HG03378 (cell line): ENCODE results near the gene MRPL55.

ENCODE experiments used
- ATAC-seq: cut with Tn5 transposase; IDR thresholded peaks from one replicate; pipeline ENCODE4 v1.9.1; 2021; ENCODE audit warnings: mild to moderate bottlenecking, moderate library complexity; ENCODE audit not compliant: unreplicated experiment

MRPL55 gene

DNA sequence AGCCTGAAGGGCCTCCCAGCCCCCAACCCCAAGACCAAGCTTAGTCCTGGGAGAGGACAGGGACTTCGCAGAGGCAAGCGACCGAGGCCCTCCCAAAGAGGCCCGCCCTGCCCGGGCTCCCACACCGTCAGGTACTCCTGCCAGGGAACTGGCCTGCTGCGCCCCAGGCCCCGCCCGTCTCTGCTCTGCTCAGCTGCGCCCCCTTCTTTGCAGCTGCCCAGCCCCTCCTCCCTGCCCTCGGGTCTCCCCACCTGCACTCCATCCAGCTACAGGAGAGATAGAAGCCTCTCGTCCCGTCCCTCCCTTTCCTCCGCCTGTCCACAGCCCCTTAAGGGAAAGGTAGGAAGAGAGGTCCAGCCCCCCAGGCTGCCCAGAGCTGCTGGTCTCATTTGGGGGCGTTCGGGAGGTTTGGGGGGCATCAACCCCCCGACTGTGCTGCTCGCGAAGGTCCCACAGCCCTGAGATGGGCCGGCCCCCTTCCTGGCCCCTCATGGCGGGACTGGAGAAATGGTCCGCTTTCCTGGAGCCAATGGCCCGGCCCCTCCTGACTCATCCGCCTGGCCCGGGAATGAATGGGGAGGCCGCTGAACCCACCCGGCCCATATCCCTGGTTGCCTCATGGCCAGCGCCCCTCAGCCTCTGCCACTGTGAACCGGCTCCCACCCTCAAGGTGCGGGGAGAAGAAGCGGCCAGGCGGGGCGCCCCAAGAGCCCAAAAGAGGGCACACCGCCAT, 48.5 kb downstream of the MRPL55 start:
- ATAC-seq, result no peak

DNA sequence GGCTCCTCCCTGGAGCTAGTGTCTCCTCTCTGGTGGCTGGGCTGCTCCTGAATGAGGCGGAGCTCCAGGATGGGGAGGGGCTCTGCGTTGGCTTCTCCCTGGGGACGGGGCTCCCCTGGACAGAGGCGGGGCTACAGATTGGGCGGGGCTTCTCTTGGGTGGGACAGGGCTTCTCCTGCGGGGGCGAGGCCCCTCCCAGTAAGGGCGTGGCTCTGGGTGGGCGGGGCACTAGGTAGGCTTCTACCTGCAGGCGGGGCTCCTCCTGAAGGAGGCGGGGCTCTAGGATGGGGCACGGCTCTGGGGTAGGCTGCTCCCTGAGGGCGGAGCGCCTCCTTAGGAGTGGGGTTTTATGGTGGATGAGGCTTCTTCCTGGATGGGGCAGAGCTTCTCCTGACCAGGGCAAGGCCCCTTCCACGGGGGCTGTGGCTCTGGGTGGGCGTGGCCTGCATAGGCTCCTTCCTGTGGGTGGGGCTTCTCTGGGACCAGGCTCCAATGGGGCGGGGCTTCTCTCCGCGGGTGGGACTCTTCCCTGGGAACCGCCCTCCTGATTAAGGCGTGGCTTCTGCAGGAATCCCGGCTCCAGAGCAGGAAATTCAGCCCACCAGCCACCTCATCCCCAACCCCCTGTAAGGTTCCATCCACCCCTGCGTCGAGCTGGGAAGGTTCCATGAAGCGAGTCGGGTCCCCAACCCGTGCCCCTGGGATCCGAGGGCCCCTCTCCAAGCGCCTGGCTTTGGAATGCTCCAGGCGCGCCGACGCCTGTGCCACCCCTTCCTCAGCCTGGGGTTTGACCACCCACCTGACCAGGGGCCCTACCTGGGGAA, 49.3 kb downstream of the MRPL55 start:
- no peak for ATAC-seq

DNA sequence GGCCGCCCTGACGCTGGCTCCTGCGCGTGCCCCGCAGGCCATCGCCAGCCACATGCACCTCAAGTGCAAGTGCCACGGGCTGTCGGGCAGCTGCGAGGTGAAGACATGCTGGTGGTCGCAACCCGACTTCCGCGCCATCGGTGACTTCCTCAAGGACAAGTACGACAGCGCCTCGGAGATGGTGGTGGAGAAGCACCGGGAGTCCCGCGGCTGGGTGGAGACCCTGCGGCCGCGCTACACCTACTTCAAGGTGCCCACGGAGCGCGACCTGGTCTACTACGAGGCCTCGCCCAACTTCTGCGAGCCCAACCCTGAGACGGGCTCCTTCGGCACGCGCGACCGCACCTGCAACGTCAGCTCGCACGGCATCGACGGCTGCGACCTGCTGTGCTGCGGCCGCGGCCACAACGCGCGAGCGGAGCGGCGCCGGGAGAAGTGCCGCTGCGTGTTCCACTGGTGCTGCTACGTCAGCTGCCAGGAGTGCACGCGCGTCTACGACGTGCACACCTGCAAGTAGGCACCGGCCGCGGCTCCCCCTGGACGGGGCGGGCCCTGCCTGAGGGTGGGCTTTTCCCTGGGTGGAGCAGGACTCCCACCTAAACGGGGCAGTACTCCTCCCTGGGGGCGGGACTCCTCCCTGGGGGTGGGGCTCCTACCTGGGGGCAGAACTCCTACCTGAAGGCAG, 50.0 kb downstream of the MRPL55 start:
- no peak for ATAC-seq

DNA sequence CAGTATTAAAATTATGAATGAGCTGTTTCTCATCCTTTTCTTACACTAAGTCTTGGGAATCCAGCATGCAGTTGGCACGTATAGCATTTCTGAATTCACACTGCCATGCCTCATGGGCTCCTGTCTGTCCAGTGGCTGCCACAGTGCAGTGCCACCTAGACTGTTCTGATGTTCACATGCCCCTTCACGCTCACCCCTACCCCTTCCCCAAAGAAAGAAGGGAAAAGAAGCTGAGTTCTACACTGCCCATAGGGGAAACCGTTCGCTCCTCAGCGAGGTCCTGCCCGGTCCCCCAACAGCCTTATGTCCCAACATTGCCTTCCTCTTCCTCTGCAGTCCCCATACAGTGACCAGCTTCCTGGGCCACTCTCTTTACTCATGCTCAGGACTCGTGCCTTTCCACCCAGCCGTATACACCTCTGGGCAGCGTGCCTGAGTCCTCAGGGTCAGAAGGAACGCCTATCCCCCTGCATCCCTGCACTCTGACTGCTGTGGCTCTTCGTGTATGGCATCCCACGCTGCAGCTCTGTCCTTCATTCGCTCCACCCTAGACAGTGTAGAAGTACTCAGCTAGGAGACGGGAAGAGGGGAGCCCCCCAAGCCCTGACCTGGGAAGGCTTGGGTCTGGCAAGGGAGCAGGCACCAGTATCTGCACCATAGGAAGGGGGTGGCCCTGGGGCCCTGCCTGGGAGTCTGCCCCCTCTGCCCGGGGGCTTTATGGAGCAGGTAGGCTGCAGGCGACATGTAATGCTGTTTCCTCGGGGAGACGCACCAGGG, 50.7 kb downstream of the MRPL55 start:
- no peak for ATAC-seq
